NCI-H1436 (cell line): ENCODE results near the gene EMD.

ENCODE experiments used
- DNase-seq: peaks from one replicate; lab custom pipeline; 2025; lab: John Stamatoyannopoulos, UW

Gene EMD

DNA sequence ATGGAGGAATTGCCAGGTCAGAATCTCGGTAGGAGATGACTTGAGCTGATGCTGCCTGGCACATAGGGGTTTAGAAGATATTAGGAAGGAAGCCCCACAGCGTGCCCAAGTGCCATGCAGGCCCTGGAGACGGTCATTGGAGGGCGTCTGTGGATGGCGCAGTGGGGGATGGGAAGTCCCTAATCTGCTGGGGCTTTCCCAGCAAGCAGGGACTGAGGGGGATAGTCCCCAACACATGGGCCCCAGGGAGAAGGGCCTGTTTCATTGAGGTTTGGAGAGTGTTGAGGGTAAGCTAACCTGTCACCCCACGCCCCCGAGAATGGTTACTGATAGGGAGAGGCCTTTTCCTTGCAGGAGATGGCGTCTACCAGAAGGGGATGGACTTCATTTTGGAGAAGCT, 40.1 kb downstream of the EMD start:
- no peak for DNase-seq

- DNase-seq: no peak
Measured at GRCh38 chrX:154419688-154420401, 40.8 kb downstream of the EMD start.

GRCh38 chrX:154420402-154420756, 41.3 kb downstream of the EMD start:
- DNase-seq: no peak

DNA sequence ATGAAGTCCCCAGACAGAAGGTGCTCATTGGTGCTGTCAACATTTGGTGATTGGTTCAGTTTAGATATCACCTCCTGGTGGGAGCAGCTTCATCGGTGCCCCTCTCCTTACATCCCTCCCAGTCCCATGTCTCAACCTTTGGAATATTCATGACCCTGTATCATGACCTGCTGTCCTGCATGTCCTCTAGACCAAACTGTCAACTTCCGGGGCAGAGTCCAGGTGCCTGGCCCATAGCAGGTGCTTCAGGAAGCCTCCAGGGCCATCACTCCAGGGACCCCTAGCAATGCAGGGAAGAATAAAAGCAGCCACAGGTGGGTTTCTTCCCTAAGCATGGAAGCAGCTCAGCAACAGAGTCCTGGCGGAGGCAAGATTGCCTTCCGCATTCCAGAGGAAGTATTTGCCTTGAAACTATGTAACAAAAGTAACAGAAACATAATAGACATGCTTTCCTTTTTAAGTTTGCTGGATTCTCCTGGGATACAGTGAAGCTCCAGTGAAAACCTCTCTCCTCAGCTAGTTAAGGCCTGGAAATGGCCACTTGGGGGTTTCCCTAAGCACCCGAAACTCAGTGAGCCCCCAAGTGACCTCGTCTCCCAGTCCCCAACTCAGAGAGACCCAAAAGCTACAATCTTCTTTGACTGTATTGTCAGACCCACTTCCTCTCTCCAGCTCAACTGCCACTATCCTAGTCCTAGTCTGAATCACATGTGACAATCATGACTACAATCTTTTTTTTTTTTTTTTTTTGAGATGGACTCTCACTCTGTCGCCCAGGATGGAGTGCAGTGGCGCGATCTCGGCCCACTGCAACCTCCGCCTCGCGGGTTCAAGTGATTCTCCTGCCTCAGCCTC, 48.0 kb downstream of the EMD start:
- no peak for DNase-seq

GRCh38 chrX:154428176-154429171, 49.4 kb downstream of the EMD start, which contains the start of gene ATP6AP1:
TSS of gene ATP6AP1 (plus strand) at chrX:154428677. CDS start at chrX:154428693, 16 bp downstream.
- DNase-seq: peak; percentile 95

DNA sequence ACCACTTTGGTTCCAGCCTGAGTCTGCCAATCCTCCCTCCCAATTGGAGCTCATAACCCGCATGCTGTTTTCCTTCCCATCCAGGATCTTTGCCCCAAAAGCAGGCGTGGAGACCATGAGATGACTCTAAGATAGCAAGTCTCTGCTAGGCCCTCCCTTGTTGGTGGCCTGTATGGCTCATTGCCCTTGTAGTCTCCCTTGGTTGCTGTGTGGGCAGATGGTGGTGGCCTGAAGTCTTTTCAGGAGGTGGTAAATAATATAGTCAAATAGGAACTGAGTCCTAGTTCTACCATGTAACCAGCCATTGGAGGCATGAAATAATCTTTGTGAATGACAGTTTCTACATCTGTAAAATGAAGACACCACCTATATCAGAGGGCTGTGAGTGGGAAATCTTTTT, 50.6 kb downstream of the EMD start:
- no peak for DNase-seq

DNA sequence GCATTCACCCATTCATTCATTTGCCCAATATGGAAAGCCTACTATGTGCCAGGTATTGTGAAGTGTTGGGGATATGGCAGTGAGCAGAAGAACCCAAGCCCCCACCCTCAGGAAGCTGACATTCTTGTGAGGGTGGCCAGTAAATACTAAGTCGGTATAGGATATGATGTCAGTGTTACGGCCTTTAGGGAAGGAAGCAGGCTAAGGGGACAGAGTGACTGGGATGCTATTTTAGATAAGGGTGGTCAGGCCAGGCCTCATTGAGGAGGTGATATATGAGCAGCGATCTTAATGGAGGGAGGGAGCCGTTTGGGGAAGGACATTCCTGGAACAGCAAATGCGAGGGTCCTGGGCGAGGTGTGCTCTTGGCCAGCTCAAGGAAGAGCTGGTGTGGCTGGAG, 51.4 kb downstream of the EMD start:
- no peak for DNase-seq

DNA sequence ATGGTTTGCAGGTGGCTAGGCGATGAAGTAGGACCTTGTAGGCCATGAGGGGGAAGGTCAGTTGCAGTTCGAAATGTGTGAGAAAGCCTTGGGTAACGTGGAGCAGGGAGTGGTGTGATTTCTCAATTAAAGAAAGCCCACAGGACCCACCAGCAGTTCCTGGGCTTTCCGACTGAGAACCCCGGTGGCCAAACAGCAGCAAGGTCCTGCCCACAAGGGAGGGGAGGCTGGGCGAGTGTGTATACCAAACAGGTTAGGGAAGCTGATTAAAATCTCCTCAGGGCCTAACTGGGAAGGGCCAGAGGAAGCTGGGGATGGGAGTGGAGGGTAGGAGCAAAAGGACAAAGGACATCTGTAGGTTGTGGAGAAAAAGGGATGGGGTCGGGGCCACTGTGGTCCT, 51.8 kb downstream of the EMD start:
- DNase-seq: no peak
